ENCODE data around the gene ARHGEF4. TPM values are rescaled to one million over a fixed set of nuclear protein-coding genes. Genes with fewer than 3 reads are reported as not detected.

ARHGEF4 gene
- total RNA-seq, 1 experiment from 2014 or later: 0.80 TPM

GRCh38 chr2:131093006-131093695, 256.4 kb downstream of the ARHGEF4 start, which contains the start of gene FAM168B:
TSS of gene FAM168B (minus strand) at chr2:131093460. CDS start at chr2:131082646, 10,814 bp downstream.
- Histone ChIP-seq H3K27ac (ENCODE audit: low read length) (peak within 1 kb of the TSS; percentile 97), H3K9me3 (ENCODE audit: control insufficient read depth, insufficient read depth, low read depth, low read length) (no peaks in the 10 kb centered on the region), H3K27me3 (ENCODE audit: control insufficient read depth, insufficient read depth, low read length) (no peaks in the 10 kb centered on the region), H3K4me3 (ENCODE audit: low read depth in 2 of 2, low read length in 2 of 2) (peak within 1 kb of the TSS; percentile 80 to 88), H3K36me3 (ENCODE audit: control insufficient read depth, insufficient read depth, low read length) (peaks cover 8% of the 10 kb centered on the region), H3K4me1 (ENCODE audit: control insufficient read depth, insufficient read depth, low read length) (no peaks in the 10 kb centered on the region; the same call in 1 of the 2 replicates)
- DNase-seq (ENCODE audit: low read depth, low spot score): peak; percentile 53
- in situ Hi-C loops (cut with HindIII; ENCODE audit: low pct_unique_long_range_greater_than_20kb, low sequenced_read_pairs) (no loop called here), intact Hi-C loops (cut with micrococcal nuclease; ENCODE audit: unreplicated experiment) (no loop called here)
- CTCF ChIA-PET: no interaction called here
- ATAC-seq: peak; percentile 94
- POLR2A ChIA-PET: no interaction called here
- no TSS peak for BruUV-seq (replicated peaks)
- TF ChIP-seq SIN3A (IDR thresholded peaks at IDR 0.05; ENCODE audit: borderline replicate concordance, insufficient read depth, low read depth, low read length) (no peak), CTCF (IDR thresholded peaks at IDR 0.05) (no peak), POLR2AphosphoS5 (IDR thresholded peaks at IDR 0.05; ENCODE audit: low read depth, low read length) (peak; percentile 55), TCF7L2 (IDR thresholded peaks at IDR 0.05; ENCODE audit: low read depth, low read length) (peak; percentile 88)

- TSS peak; percentile 99 for BruUV-seq (replicated peaks)
- intact Hi-C loops (cut with micrococcal nuclease; ENCODE audit: unreplicated experiment) (no loop called here), in situ Hi-C loops (cut with HindIII; ENCODE audit: low pct_unique_long_range_greater_than_20kb, low sequenced_read_pairs) (no loop called here)
- H3K4me3 ChIP-seq (ENCODE audit: low read depth in 2 of 2, low read length in 2 of 2): peak overlapping the region; percentile 80 to 88
- DNase-seq (ENCODE audit: low read depth, low spot score) (no peak), ATAC-seq (peak; percentile 83)
- POLR2A ChIA-PET: no interaction called here
- TF ChIP-seq CTCF (IDR thresholded peaks at IDR 0.05) (no peak), SIN3A (IDR thresholded peaks at IDR 0.05; ENCODE audit: borderline replicate concordance, insufficient read depth, low read depth, low read length) (no peak), REST (IDR thresholded peaks at IDR 0.05; ENCODE audit: insufficient read depth in 1 of 2, low read depth in 2 of 2, low read length in 1 of 2) (no peak), TCF7L2 (IDR thresholded peaks at IDR 0.05; ENCODE audit: low read depth, low read length) (no peak), POLR2AphosphoS5 (IDR thresholded peaks at IDR 0.05; ENCODE audit: low read depth, low read length) (no peak)
- CTCF ChIA-PET: no interaction called here
- no peaks in the 10 kb centered on the region for H3K27me3 ChIP-seq (ENCODE audit: control insufficient read depth, insufficient read depth, low read length)
- H3K36me3 ChIP-seq (ENCODE audit: control insufficient read depth, insufficient read depth, low read length): peaks cover 3% of the 10 kb centered on the region; the same call in 1 of the 2 replicates
- H3K9me3 ChIP-seq (ENCODE audit: control insufficient read depth, insufficient read depth, low read depth, low read length): no peaks in the 10 kb centered on the region
- H3K4me1 ChIP-seq (ENCODE audit: control insufficient read depth, insufficient read depth, low read length): no peaks in the 10 kb centered on the region; the same call in 1 of the 2 replicates
- H3K27ac ChIP-seq (ENCODE audit: low read length): peak overlapping the region; percentile 72
Observed at GRCh38 chr2:131093696-131094462, 257.2 kb downstream of the ARHGEF4 start.
